ENCODE measurements around the gene CIZ1.

Gene CIZ1

DNA sequence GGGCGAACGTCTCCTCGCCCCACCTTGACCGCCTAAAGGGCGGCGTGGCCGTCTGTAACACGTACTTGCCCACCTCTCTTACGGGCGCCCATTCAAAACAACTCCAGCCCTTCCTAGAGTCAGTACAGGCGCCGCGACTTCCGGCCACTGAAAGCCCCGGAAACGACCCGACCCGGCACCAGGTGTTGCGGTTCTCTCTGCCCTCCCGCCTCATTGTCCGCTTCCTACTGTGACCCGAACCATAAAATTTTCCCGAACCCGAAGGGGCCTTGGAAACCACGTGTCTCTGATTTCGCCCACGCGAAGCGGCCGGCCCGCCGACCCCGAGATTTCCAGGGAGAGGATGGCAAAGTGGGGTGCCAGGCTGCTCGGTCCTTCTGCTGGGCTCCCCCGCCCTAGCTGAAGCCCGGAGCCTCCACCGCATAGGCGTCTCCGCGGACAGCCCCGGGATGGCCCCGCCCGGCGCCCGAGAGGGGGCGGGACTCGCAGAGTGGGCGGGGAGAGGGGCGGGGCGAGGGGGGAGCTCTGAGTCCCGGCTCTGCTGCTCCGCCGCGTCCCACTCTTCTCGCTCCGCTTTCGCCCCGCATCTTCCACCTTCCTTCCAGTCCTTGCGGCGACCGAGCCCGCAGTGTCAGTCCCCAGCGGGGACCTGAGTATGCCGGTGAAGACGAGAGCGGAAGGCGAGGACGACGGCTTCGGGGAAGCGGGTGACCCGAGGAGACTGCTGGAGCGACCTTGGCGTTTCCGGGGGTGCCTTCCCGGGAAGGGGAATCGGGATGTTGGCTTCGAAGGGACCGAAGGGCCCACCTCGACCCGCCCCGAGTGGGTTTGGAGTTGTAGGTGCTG is 63.2 kb downstream of the CIZ1 start:
- H3K4me3 ChIP-seq (ENCODE audit: extremely low read depth, insufficient read depth, low read length, poor library complexity, severe bottlenecking): peak overlapping the region; percentile 87
- WGBS, 2 experiments (ENCODE audit: insufficient coverage in 2 of 2): 1% methylated on average over 49 to 58 of the region's 82 CpGs
- H3K27ac ChIP-seq (ENCODE audit: low read depth, low read length, severe bottlenecking): peak overlapping the region; percentile 77
- no peaks in the 10 kb centered on the region for H3K4me1 ChIP-seq (ENCODE audit: control insufficient read depth, insufficient read depth, low read length, poor library complexity, severe bottlenecking)
- peaks cover 19% of the 10 kb centered on the region for H3K36me3 ChIP-seq (ENCODE audit: control insufficient read depth, insufficient read depth, low read length)
- peaks cover 6% of the 10 kb centered on the region for H3K9me3 ChIP-seq (ENCODE audit: control insufficient read depth, low read length)

DNA sequence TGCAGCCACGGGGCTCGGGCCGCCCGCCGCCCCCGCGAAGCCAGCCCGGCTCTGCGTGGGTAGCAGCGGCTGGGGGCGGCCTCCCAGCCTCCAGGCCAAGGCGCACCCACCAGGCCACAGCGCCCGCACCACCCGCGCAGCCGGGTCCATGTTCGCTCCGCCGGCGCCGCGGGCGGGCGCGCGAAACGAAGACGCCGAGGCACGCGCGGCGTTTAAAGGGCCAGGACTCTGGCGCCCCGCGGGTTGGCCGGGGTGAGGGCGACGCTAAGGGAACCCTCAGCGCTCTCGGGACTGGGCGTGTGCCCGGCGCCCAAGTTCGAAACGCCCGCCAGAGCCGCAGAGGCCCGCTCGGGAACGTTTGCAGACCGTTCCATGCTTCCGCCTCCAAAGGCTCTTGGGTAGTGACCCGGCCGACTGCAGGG is 63.8 kb downstream of the CIZ1 start, which contains the start of gene PTGES2:
TSS of gene PTGES2 (minus strand) at position 162 of the 422 bp plus-strand sequence. CDS start at position 150, 12 bp downstream.
- H3K4me3 ChIP-seq (ENCODE audit: extremely low read depth, insufficient read depth, low read length, poor library complexity, severe bottlenecking): peak within 1 kb of the TSS; percentile 87
- peaks cover 6% of the 10 kb centered on the region for H3K9me3 ChIP-seq (ENCODE audit: control insufficient read depth, low read length)
- H3K4me1 ChIP-seq (ENCODE audit: control insufficient read depth, insufficient read depth, low read length, poor library complexity, severe bottlenecking): no peaks in the 10 kb centered on the region
- peaks cover 22% of the 10 kb centered on the region for H3K36me3 ChIP-seq (ENCODE audit: control insufficient read depth, insufficient read depth, low read length)
- H3K27ac ChIP-seq (ENCODE audit: low read depth, low read length, severe bottlenecking): peak within 1 kb of the TSS; percentile 77
- 0% methylated on average over 40 to 55 of the region's 56 CpGs for WGBS, 2 experiments (ENCODE audit: insufficient coverage in 2 of 2)

DNA sequence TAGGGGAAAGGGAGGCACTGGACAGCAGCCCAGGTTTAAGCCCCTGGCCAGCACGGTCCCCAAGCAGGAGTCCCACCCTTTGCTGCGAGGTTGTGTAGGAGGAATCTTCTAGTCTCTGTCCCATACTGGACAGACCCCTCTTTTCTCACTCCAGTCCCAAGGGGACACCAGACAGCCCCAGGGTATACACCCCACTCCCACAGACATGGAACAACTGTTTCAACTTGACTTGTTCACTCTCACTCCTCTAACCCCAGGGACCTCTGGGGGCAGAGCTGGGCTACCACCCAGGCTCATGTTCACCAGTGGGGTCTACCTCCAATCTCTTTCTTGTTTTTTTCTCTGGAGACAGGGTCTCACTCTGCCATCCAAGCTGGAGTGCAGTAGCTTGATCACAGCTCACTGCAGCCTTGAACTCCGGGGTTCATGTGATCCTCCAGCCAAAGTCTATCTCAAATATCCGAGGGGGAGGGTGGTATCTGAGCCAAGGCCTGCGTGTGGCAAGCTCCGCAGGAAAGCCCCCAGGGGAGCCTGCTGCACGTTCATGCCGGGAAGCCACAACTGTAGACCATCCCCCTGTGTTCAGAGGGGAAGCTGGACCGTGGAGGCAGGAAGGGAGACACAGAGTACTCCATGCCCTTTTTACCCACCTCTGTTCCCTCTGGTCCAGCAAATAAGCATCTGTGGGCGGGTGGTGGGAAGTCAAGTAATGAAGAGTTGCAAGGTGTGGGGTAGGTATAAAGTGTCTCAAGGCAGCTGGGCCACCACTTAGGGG is 65.6 kb downstream of the CIZ1 start:
- no peak overlapping the region for H3K27ac ChIP-seq (ENCODE audit: low read depth, low read length, severe bottlenecking)
- H3K9me3 ChIP-seq (ENCODE audit: control insufficient read depth, low read length): peaks cover 6% of the 10 kb centered on the region
- WGBS, 2 experiments (ENCODE audit: insufficient coverage in 2 of 2): 82 to 93% methylated on average over 6 to 7 of the region's 10 CpGs
- H3K4me3 ChIP-seq (ENCODE audit: extremely low read depth, insufficient read depth, low read length, poor library complexity, severe bottlenecking): no peak overlapping the region
- H3K4me1 ChIP-seq (ENCODE audit: control insufficient read depth, insufficient read depth, low read length, poor library complexity, severe bottlenecking): no peaks in the 10 kb centered on the region
- H3K36me3 ChIP-seq (ENCODE audit: control insufficient read depth, insufficient read depth, low read length): peaks cover 35% of the 10 kb centered on the region

DNA sequence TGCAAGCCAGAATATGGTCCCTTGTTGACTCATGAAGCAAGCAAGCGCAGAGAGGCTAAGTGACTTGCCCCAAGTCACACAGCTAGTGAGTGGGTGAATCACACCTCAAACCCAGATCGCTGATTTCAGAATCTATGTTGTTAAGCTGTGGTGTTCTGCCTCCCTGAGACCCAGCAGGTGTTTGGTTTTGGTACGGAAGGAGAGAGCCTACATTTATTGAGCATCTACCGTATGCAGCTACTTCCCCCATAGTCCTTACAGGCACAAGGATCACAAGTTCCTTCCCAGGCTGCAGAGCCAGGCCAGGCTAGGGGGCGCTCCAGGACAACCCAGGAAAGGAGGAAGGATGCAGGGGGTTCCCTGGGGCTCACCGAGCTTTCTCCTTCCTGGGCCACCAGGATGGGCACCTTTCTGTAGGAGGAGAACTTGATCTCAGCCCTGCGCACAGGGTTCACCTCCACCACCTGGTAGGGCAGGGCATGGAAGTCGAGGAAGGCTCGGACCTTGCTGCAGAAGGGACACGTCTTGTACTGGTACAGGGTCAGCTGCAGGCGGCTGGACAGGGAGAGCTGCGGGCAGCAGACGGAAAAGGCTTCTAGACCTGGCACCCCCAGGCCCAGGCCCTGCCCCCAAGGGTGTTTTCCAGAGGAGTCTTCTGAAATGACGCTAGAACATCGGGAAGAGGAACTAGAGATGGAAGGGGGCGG is 66.3 kb downstream of the CIZ1 start:
- H3K27ac ChIP-seq (ENCODE audit: low read depth, low read length, severe bottlenecking): no peak overlapping the region
- peaks cover 6% of the 10 kb centered on the region for H3K9me3 ChIP-seq (ENCODE audit: control insufficient read depth, low read length)
- H3K36me3 ChIP-seq (ENCODE audit: control insufficient read depth, insufficient read depth, low read length): peaks cover 35% of the 10 kb centered on the region
- H3K4me3 ChIP-seq (ENCODE audit: extremely low read depth, insufficient read depth, low read length, poor library complexity, severe bottlenecking): no peak overlapping the region
- 83 to 95% methylated on average over 13 of the region's 16 CpGs for WGBS, 2 experiments (ENCODE audit: insufficient coverage in 2 of 2)
- no peaks in the 10 kb centered on the region for H3K4me1 ChIP-seq (ENCODE audit: control insufficient read depth, insufficient read depth, low read length, poor library complexity, severe bottlenecking)

DNA sequence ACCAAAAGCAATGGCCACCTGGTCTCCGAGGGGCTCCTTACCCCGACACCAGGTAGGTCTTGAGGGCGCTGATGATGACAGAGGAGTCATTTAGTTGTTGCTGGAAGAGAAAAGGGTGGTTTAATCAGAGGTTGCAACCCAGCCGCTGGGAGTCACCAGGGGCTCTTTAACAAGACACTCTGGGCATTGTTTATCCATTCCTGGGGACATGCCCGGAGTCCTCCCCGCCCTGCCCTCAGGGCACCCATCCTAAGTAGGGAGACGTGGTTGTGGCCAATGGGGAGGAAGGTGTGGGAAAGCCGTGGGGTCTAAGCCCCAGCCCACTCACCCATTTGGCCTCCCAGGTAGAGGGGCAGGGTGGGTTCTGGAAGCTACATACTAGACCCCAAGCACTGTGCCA is 66.9 kb downstream of the CIZ1 start:
- H3K4me3 ChIP-seq (ENCODE audit: extremely low read depth, insufficient read depth, low read length, poor library complexity, severe bottlenecking): no peak overlapping the region
- 91 to 95% methylated on average over 4 to 8 of the region's 8 CpGs for WGBS, 2 experiments (ENCODE audit: insufficient coverage in 2 of 2)
- peaks cover 35% of the 10 kb centered on the region for H3K36me3 ChIP-seq (ENCODE audit: control insufficient read depth, insufficient read depth, low read length)
- no peaks in the 10 kb centered on the region for H3K4me1 ChIP-seq (ENCODE audit: control insufficient read depth, insufficient read depth, low read length, poor library complexity, severe bottlenecking)
- H3K27ac ChIP-seq (ENCODE audit: low read depth, low read length, severe bottlenecking): no peak overlapping the region
- H3K9me3 ChIP-seq (ENCODE audit: control insufficient read depth, low read length): peaks cover 6% of the 10 kb centered on the region

DNA sequence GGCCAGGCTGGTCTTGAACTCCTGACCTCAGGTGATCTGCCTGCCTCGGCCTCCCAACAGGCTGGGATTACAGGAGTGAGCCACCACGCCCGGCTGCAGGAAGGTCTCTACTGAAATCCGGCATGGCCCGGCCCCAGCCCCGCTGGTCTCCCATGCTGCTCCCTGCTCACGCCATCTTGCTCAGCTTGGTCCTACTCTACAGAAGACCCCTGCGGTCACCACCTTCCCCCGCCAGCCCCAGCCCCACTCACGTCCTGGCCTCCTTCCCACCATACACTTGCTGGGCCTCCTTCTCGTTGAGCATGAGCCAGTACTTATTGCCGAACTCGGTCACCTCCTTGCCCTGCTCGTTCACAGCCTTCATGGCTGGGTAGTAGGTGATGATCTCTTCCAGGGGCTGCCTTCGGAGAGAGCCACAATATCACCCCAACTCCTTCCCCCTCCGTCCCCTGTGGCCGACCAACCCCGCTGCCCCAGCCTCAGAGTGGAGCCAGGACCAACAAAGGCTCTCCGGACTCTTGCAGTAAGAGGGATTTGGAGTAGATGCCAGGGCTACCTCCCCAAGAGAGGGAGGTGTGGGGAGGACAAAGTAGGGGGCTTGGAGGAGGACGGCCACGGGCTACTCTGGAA is 67.8 kb downstream of the CIZ1 start:
- Histone ChIP-seq H3K9me3 (ENCODE audit: control insufficient read depth, low read length) (no peaks in the 10 kb centered on the region), H3K4me1 (ENCODE audit: control insufficient read depth, insufficient read depth, low read length, poor library complexity, severe bottlenecking) (no peaks in the 10 kb centered on the region), H3K27ac (ENCODE audit: low read depth, low read length, severe bottlenecking) (no peak overlapping the region), H3K4me3 (ENCODE audit: extremely low read depth, insufficient read depth, low read length, poor library complexity, severe bottlenecking) (no peak overlapping the region), H3K36me3 (ENCODE audit: control insufficient read depth, insufficient read depth, low read length) (peaks cover 35% of the 10 kb centered on the region)
- 89 to 96% methylated on average over 10 to 11 of the region's 21 CpGs for WGBS, 2 experiments (ENCODE audit: insufficient coverage in 2 of 2)

DNA sequence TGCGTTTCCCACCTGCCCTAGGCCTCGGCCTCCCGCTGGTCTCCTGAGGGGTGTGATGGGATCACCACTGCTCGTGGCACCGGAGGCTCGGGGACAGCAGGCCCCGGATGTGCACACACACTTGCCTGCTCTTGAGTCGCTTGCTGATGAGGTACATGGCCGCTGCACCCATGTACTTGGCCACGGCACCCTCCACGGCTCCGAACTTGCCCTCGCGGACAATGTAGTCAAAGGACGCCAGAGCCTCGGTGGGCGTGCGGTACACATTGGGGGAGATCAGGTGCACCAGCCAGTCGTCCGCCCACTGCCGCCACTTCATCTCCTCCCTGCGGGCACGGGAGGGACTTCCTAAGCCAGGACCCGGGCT is 68.6 kb downstream of the CIZ1 start:
- Histone ChIP-seq H3K27ac (ENCODE audit: low read depth, low read length, severe bottlenecking) (no peak overlapping the region), H3K9me3 (ENCODE audit: control insufficient read depth, low read length) (no peaks in the 10 kb centered on the region), H3K36me3 (ENCODE audit: control insufficient read depth, insufficient read depth, low read length) (peaks cover 35% of the 10 kb centered on the region), H3K4me3 (ENCODE audit: extremely low read depth, insufficient read depth, low read length, poor library complexity, severe bottlenecking) (no peak overlapping the region), H3K4me1 (ENCODE audit: control insufficient read depth, insufficient read depth, low read length, poor library complexity, severe bottlenecking) (peaks cover 3% of the 10 kb centered on the region)
- 98 to 99% methylated on average over 21 to 24 of the region's 24 CpGs for WGBS, 2 experiments (ENCODE audit: insufficient coverage in 2 of 2)

DNA sequence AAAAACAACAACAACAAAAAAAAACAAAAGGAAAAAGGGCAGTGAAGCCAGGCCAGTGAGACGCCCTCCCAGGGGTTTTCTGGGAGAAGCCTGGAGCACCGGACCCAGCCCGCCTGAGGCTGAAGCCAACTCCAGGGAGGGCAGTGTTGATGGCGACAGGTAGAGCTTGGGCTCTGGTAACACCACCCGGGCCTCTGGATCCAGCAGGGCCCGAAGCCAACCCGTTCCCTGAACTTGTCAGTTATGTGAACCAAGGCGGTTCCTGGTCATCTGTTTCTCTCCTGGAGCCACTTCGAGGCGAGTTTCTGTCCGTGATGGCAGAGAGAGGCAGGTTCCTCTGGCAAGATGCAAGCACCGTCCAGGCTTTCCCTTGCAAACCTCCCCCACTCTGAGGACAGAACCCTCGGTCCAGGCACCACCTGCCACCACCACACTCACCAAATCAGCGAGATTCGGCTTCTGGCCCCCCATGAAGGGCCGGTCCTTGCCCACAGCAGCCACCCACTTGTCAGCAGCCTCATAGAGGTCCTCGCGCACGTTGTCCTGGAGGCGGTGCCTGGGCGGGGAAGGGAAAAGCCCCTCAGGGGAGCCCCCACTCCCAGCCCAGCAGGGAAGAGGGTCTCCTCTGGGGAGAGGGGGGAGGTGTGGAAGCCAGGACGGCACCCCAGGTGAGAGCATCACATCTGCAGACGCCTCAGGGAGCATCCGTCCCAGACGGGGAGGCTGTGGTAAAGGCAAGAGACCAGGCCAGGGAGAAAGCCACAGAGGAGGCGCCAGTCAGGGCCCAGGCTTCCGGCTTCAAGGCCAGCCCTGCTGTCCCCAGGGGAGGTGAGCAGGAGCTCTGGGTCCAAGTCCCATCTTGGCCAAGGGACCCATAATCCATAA is 69.2 kb downstream of the CIZ1 start:
- Histone ChIP-seq H3K4me1 (ENCODE audit: control insufficient read depth, insufficient read depth, low read length, poor library complexity, severe bottlenecking) (peaks cover 3% of the 10 kb centered on the region), H3K36me3 (ENCODE audit: control insufficient read depth, insufficient read depth, low read length) (peaks cover 35% of the 10 kb centered on the region), H3K4me3 (ENCODE audit: extremely low read depth, insufficient read depth, low read length, poor library complexity, severe bottlenecking) (no peak overlapping the region), H3K9me3 (ENCODE audit: control insufficient read depth, low read length) (no peaks in the 10 kb centered on the region), H3K27ac (ENCODE audit: low read depth, low read length, severe bottlenecking) (no peak overlapping the region)
- WGBS, 2 experiments (ENCODE audit: insufficient coverage in 2 of 2): 92 to 96% methylated on average over 19 to 26 of the region's 27 CpGs

DNA sequence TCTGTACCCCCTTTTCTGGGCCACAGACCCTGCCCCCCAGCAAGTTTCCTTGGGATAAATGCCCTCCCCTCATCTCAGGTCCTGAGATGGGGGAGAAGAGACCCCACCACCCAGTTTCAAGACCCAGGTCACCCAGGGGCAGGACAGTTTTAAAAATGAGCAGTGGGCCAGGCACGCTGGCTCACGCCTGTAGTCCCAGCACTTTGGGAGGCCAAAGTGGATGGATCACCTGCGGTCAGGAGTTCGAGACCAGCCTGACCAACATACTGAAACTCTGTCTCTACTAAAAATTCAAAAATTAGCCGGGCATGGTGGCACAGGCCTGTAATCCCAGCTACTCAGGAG is 69.9 kb downstream of the CIZ1 start:
- 83 to 96% methylated on average over 5 of the region's 5 CpGs for WGBS, 2 experiments (ENCODE audit: insufficient coverage in 2 of 2)

More for the DNA sequence above, 69.9 kb downstream of the CIZ1 start:
- H3K27ac ChIP-seq (ENCODE audit: low read depth, low read length, severe bottlenecking): no peak overlapping the region
- peaks cover 35% of the 10 kb centered on the region for H3K36me3 ChIP-seq (ENCODE audit: control insufficient read depth, insufficient read depth, low read length)
- no peaks in the 10 kb centered on the region for H3K9me3 ChIP-seq (ENCODE audit: control insufficient read depth, low read length)
- no peak overlapping the region for H3K4me3 ChIP-seq (ENCODE audit: extremely low read depth, insufficient read depth, low read length, poor library complexity, severe bottlenecking)
- peaks cover 3% of the 10 kb centered on the region for H3K4me1 ChIP-seq (ENCODE audit: control insufficient read depth, insufficient read depth, low read length, poor library complexity, severe bottlenecking)

All from mesodermal cell (in vitro differentiated cells).